NCI-H460 (cell line): ENCODE results near the gene NPRL2. TPM values are rescaled to one million over a fixed set of nuclear protein-coding genes. Genes with fewer than 3 reads are reported as not detected.
A peak's percentile ranks its signal among the peaks of the same experiment; 100 is the strongest.

Source experiments
- DNase-seq: peaks from one replicate; pipeline ENCODE4 v3.0.0-alpha.2; 2016; ENCODE audit warnings: low read depth; ENCODE audit errors: extremely low read depth
- total RNA-seq: library from RNA; depleted of rRNA; stranded (reverse); fragments of >200 nt; shearing (Covaris generic); gene quantifications from 2 replicates; pipeline ENCODE4 v1.2.3, GENCODE V29; 2014

NPRL2 gene
- total RNA-seq, 1 experiment from 2014 or later, result 17.3 TPM

DNA sequence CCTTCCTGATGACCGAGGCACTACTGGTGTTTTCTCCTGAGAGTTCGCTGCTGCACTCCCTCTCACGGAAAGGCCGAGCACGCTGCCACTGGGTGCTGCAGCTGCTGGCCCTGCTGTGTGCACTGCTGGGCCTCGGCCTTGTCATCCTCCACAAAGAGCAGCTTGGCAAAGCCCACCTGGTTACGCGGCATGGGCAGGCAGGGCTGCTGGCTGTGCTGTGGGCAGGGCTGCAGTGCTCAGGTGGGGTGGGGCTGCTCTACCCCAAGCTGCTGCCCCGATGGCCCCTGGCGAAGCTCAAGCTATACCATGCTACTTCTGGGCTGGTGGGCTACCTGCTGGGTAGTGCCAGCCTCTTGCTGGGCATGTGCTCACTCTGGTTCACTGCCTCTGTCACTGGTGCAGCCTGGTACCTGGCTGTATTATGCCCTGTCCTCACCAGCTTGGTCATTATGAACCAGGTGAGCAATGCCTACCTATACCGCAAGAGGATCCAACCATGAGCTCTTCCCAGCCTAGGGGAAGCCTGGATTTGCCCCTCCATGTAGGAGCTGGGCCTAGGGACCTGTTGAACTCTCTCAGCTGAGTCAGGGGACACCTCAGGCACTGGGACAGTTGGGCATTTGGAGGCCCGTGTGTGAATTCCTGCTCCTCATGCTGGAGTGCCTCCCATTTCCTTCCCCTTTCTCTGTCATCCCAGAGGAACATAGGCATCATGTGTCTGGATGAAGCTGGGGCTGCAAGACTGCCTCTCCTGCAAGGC lies 2.9 kb upstream of the NPRL2 start:
- no peak for DNase-seq

DNA sequence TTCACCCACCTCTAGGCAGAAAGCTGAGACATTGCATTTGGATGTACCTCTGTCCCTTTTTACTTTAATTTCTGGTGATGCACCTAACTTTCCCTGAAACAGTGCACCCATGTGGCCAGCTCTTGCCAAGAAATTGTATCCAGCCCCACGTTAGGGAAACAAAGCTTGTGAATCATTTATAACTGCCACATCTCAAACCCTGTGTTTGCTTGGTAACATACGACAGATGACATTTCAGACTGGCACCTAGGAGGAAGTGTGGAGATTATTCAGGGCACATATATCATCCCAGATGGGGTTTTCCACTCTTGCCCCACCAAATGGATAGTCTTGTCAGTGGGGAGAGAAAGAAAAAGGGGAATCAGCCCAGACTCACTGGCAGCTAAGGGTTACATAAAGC lies 2.2 kb upstream of the NPRL2 start:
- no peak for DNase-seq

- no peak for DNase-seq
These were observed 735 bp upstream of the NPRL2 start for GRCh38 chr3:50351323-50351697.

DNA sequence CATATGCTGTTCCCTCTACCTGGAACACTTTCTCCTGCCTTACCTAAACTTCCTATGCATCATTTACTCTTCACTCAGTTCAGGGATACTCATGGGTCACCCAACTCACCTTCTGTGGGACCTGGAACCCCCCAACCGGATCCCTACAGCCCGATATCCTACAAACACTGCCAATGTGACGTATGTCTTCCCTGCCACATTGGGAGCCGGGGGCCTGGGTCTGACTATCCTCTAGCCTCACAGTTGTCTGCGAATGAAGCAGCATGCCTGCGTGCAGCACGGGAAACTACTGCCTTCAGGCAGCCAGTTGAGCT lies 405 bp downstream of the NPRL2 start:
- no peak for DNase-seq

GRCh38 chr3:50347187-50347813 lies 3.3 kb downstream of the NPRL2 start:
- peak; percentile 56 for DNase-seq

DNA sequence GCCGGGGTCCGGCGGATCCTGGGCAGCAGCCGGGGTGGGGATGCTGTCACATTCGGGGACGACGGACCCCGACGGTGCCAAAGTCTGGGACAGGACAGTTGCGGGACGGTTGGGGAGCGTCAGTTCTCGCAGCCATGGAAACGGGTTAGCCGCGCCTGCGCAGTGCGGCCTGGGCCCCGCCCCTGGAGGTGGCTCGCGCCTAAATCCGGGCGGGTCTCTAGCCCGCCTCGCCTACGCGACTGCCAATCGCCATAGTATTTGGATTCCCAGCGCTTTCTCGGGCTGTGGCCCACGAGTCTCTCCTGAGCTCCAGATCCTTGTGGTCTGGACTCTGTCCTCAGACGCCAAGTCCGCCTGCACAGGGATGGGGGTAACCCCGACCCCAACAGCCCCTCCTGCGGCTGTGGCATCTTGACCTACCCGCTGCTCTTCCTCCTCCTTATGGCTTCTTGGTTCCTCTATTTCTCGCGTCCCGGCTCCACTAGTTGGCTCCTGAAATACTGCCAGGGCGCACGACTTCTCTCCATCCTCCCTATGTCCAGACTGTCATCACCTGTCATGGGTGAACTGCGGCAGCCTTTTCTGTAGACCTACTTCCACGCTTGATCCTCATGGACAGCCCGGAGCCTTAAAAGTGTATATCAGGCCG lies 4.9 kb downstream of the NPRL2 start, which contains the start of gene ZMYND10:
TSS of gene ZMYND10 (minus strand) at position 147 of the 649 bp plus-strand sequence. CDS start 153 bp downstream, outside the sequence.
- DNase-seq, result no peak

GRCh38 chr3:50345008-50345407 lies 5.6 kb downstream of the NPRL2 start:
- DNase-seq, result no peak

- no peak for DNase-seq
These were observed 7.6 kb downstream of the NPRL2 start for GRCh38 chr3:50342813-50343633.

DNA sequence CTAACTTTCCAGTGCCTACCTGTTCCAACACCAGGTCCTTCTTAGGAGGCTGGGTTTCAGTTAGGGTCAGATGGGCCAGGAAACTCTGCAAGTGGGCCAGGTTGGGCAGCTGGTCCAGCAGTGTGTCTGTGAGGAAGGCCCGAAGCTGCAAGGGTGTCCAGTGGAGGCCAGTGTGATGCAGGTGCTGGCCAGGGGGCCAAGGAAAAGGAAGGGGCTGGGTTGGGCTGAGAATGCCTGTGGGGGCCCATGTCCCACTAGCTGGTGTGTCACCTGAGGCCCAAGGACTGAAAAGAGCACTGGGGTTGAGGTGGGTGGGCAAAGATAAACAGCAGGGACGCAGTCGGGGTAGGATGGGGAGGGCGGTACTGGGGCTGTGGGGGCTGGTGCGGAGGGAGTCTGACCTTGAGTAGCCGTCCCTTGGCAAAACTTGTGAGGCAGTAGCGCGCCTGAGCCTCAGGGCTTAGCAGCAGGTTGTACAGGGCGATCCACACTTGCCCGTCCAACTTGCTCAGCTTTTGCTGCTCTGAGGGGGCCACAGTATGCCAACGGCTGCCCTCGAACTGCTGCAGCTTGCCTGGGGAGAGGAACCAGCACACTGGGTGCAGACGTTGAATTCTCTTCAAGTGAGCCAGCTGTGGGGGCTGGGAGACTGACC lies 8.5 kb downstream of the NPRL2 start:
- DNase-seq, result no peak

DNA sequence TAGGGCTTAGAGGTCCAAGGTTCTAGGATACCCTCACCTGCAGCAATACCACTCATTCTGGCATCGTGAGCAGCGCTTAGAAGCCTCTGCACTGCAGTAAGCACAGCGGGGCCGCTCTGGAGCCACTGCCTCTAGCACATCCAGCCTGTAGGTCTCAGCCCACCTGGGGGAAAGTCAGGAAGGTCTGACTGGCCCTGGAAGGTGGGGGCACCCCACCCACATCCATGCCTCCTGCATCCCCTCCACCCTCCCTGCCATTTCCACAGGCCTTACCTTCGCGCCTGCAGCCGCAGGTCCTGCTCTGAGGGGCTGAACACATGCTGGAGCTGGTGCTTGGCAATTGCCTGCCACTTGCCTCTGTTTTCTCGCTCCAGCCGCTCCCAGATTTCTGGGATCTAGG lies 9.0 kb downstream of the NPRL2 start:
- DNase-seq, result no peak

DNA sequence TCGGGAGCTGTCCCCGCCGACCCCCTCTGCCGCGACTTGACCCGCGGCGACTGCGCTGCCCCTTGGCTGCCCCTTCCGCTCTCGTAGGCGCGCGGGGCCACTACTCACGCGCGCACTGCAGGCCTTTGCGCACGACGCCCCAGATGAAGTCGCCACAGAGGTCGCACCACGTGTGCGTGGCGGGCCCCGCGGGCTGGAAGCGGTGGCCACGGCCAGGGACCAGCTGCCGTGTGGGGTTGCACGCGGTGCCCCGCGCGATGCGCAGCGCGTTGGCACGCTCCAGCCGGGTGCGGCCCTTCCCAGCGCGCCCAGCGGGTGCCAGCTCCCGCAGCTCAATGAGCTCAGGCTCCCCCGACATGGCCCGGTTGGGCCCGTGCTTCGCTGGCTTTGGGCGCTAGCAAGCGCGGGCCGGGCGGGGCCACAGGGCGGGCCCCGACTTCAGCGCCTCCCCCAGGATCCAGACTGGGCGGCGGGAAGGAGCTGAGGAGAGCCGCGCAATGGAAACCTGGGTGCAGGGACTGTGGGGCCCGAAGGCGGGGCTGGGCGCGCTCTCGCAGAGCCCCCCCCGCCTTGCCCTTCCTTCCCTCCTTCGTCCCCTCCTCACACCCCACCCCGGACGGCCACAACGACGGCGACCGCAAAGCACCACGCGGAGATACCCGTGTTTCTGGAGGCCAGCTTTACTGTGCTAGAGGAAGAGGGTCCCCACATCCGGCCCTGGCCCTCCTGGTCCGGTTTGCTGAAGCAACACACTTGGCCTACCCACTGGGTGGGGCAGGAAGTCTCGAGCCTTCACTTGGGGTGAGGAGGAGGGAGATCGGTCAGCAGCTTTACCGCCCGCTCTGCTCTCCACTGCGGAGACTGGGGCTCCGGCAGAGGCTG lies 9.9 kb downstream of the NPRL2 start, which contains the start of gene RASSF1:
TSS of gene RASSF1 (minus strand) at position 389 of the 882 bp plus-strand sequence. CDS start at position 358, 31 bp downstream.
- no peak for DNase-seq

DNA sequence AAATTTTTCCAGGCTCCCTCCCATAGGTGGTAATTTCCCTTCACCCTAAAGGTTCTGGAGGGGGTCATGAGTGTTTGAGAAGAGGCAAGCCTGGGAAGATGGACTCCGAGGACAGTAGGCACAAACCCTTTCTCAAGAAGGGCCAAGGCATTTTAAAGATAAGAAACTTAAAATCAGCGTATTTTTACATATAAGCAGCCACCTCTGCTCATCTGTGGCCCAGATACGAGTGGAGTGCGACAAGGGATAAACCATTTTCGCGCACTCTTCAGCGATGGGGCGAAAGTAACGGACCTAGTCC lies 10.5 kb downstream of the NPRL2 start:
- no peak for DNase-seq

DNA sequence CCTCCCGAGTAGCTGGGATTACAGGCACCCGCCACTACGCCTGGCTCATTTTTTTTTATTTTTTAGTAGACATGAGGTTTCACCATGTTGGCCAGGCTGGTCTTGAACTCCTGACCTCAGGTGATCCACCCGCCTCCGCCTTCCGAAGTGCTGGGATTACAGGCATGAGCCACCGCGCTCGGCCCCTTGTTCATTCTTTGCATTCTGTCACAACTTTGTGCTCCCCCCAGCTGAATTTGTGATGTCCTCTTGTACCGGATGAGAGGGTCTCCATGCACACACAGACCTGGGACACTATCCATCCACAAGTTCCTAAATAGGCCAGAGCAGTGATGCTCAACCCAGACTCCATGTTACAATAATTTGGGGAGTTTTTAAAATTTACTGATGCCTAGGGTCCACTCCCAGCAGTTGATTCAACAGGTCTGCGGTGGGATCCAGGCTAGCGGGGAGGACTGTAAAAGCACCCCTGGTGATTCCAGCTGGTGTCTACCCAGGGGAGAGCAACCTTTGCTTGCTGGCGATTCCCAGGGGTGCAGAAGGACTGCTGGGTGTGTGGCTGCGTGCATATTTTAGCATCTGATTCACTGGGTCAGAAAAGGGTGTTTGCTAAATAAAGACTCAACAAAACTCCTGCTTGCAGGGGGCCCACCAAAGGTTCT lies 11.0 kb downstream of the NPRL2 start:
- DNase-seq, result no peak

DNA sequence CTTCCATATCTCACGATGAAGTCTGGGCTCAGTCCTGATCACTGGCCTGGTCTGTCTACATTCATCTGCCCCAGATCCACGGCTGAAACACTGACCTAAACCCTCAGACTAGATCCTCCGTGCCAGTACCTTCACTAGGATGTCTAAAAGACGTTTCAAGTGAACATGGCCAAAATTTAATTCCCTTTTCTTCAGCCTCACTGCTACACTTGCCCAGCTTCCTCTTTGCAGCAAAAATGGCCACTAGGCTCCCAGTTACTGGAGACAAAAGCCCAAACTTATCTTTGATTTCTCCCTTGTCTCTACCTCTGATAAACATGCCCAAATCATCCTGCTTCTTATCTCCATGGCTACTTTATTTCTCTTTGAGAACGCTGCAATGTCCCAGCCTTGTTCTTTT lies 11.6 kb downstream of the NPRL2 start:
- no peak for DNase-seq

GRCh38 chr3:50337175-50337861 lies 13.3 kb downstream of the NPRL2 start:
- DNase-seq, result peak; percentile 97

- no peak for DNase-seq
These were observed 14.0 kb downstream of the NPRL2 start for GRCh38 chr3:50336452-50337174.

DNA sequence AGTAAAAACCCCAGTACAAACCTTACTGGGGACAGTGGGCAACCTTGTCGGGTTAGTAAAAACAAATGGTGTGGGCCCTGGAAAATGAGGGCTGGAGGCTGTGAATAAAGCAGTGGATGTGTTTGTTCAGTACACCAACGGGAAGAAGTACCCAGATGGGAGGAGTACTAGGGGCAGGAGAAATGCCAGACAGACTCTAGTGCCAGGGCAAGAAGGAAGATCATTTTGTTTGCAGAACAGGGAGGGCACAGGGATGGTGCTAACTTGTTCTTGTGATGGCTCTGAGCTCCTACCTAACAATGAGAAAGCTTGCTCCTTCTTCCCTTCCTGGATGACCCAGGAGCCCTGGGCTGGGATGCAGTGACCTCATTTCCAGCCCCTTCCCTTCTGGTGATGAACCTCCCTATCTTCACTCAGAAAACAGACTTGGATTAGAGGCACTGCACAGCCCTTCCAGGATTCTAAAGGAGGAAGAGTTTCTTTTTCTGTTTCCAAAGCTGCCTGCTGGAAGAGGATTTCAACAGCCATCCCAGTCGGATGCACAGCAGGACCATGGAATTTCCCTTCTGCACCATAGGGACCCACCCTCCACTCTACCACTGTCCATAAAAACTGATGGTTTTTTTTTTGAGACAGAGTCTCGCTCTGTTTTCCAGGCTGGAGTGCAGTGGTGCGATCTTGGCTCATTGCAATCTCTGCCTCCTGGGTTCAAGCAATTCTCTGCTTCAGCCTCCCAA lies 16.1 kb downstream of the NPRL2 start:
- no peak for DNase-seq
